Neural cell (in vitro differentiated cells): ENCODE measurements around the gene FHOD3. TPM values are rescaled to one million over a fixed set of nuclear protein-coding genes. Genes with fewer than 3 reads are reported as not detected.

Experiments used
- H2AFZ ChIP-seq: fragments of 200-600, 300-800 bp; sonication (generic), shearing (Covaris generic); 2 replicates; pipeline ENCODE4 v1.6.0; 2014; ENCODE audit warnings: low read depth, mild to moderate bottlenecking, antibody characterized with exemption, low read length, moderate library complexity
- H3F3A ChIP-seq: fragments of 200-600 bp; shearing (Covaris generic); 2 replicates; pipeline ENCODE4 v1.6.1; 2016; ENCODE audit warnings: mild to moderate bottlenecking, moderate library complexity, mixed read lengths, antibody characterized with exemption, low read length; ENCODE audit not compliant: insufficient read depth, poor library complexity, severe bottlenecking
- H3K27ac ChIP-seq: fragments of 200-600, 300-800 bp; sonication (generic), shearing (Covaris generic); 2 replicates; pipeline ENCODE4 v1.5.1; 2014; ENCODE audit warnings: mild to moderate bottlenecking, low read length, moderate library complexity
- H3K27me3 ChIP-seq: fragments of 300-800, 200-600 bp; sonication (generic), shearing (Covaris generic); 2 replicates; pipeline ENCODE4 v1.6.0; 2014; ENCODE audit warnings: mild to moderate bottlenecking, low read depth, low read length, moderate library complexity; ENCODE audit not compliant: insufficient read depth
- H3K36me3 ChIP-seq: fragments of 300-800, 200-600 bp; sonication (generic), shearing (Covaris generic); 2 replicates; pipeline ENCODE4 v1.5.1; 2014; ENCODE audit warnings: mild to moderate bottlenecking, antibody characterized with exemption, low read length, moderate library complexity; ENCODE audit not compliant: insufficient read depth
- H3K4me2 ChIP-seq: fragments of 300-800, 200-600 bp; sonication (generic), shearing (Covaris generic); 2 replicates; pipeline ENCODE4 v1.6.0; 2014; ENCODE audit warnings: mild to moderate bottlenecking, low read length
- H3K4me3 ChIP-seq: fragments of 300-800, 200-600 bp; sonication (generic), shearing (Covaris generic); 2 replicates; pipeline ENCODE4 v1.5.1; 2014; ENCODE audit warnings: mild to moderate bottlenecking, low read length, moderate library complexity
- H3K79me2 ChIP-seq: fragments of 200-600 bp; shearing (Covaris generic); replicated peaks from 2 replicates; pipeline ENCODE4 v1.6.0; 2014; ENCODE audit warnings: mild to moderate bottlenecking, low read length, moderate library complexity; ENCODE audit not compliant: insufficient read depth
- H3K9ac ChIP-seq: fragments of 300-800, 200-600 bp; sonication (generic), shearing (Covaris generic); 2 replicates; pipeline ENCODE4 v1.6.1; 2016; ENCODE audit warnings: mild to moderate bottlenecking, low read length, mixed read lengths
- H3K9me2 ChIP-seq: fragments of 200-600 bp; shearing (Covaris generic); 2 replicates; pipeline ENCODE4 v1.6.1; 2016; ENCODE audit warnings: mild to moderate bottlenecking, low read length, mixed read lengths; ENCODE audit not compliant: insufficient read depth
- H3K9me3 ChIP-seq: fragments of 200-600, 300-800 bp; sonication (generic), shearing (Covaris generic); 2 replicates; pipeline ENCODE4 v1.6.1; 2016; ENCODE audit warnings: mild to moderate bottlenecking, mixed run types, low read length, moderate library complexity, mixed read lengths
- H4K20me1 ChIP-seq: fragments of 200-600 bp; shearing (Covaris generic); 2 replicates; pipeline ENCODE4 v1.6.1; 2016; ENCODE audit warnings: mild to moderate bottlenecking, mixed run types; ENCODE audit not compliant: insufficient read depth
- CTCF ChIP-seq: fragments of 450-650 bp; IDR thresholded peaks from 2 replicates; pipeline ENCODE4 v1.5.1; 2014; ENCODE audit warnings: antibody characterized with exemption, mild to moderate bottlenecking, moderate library complexity; ENCODE audit not compliant: poor library complexity, severe bottlenecking
- EP300 ChIP-seq: fragments of 450-650 bp; conservative IDR thresholded peaks from 2 replicates; pipeline ENCODE4 v1.6.1; 2014; ENCODE audit warnings: antibody characterized with exemption, mild to moderate bottlenecking, moderate library complexity; ENCODE audit not compliant: poor library complexity, severe bottlenecking
- EZH2 ChIP-seq: fragments of 200-600, 300-800 bp; shearing (Covaris generic), sonication (generic); IDR thresholded peaks from 2 replicates; pipeline ENCODE4 v1.6.1; 2014; ENCODE audit warnings: antibody characterized with exemption, low read length, borderline replicate concordance, mild to moderate bottlenecking; ENCODE audit not compliant: insufficient read depth, poor library complexity, severe bottlenecking
- MXI1 ChIP-seq: fragments of 450-650 bp; conservative IDR thresholded peaks from 2 replicates; pipeline ENCODE4 v1.6.1; 2014; ENCODE audit warnings: antibody characterized with exemption, mild to moderate bottlenecking; ENCODE audit not compliant: poor library complexity, severe bottlenecking
- POLR2AphosphoS5 ChIP-seq: IDR thresholded peaks from 2 replicates; pipeline ENCODE4 v1.6.1; 2012
- RAD21 ChIP-seq: fragments of 450-650 bp; conservative IDR thresholded peaks from 2 replicates; pipeline ENCODE4 v1.6.1; 2014; ENCODE audit warnings: antibody characterized with exemption, mild to moderate bottlenecking, moderate library complexity
- REST ChIP-seq: IDR thresholded peaks from 2 replicates; pipeline ENCODE4 v1.6.1; 2012; ENCODE audit warnings: borderline replicate concordance
- SMC3 ChIP-seq: fragments of 450-650 bp; conservative IDR thresholded peaks from 2 replicates; pipeline ENCODE4 v1.6.1; 2014; ENCODE audit warnings: antibody characterized with exemption, mild to moderate bottlenecking, moderate library complexity; ENCODE audit not compliant: poor library complexity
- TAF1 ChIP-seq: IDR thresholded peaks from 2 replicates; pipeline ENCODE4 v1.6.1; 2012; ENCODE audit warnings: low read depth
- polyA plus RNA-seq: library from polyadenylated mRNA; depleted of rRNA; stranded (reverse); fragments of >200 nt; gene quantifications from 2 replicates; pipeline ENCODE4 v1.2.3, GENCODE V29; 2014

Gene FHOD3
- polyA plus RNA-seq, 1 donor from 2014 or later, result 19.4 TPM

GRCh38 chr18:36398419-36398818 lies 100.9 kb downstream of the FHOD3 start:
- TF ChIP-seq EP300 (no peak), SMC3 (no peak), REST (no peak), EZH2 (no peak), RAD21 (no peak), CTCF (no peak), MXI1 (no peak), POLR2AphosphoS5 (no peak), TAF1 (no peak)
- H3K4me2 ChIP-seq, result no peak overlapping the region
- H3F3A ChIP-seq, result no peaks in the 10 kb centered on the region
- H3K4me3 ChIP-seq, result no peak overlapping the region
- H3K36me3 ChIP-seq, result no peaks in the 10 kb centered on the region
- no peaks in the 10 kb centered on the region for H3K9me2 ChIP-seq
- no peak overlapping the region for H3K9ac ChIP-seq
- no peaks in the 10 kb centered on the region for H3K9me3 ChIP-seq
- no peaks in the 10 kb centered on the region for H4K20me1 ChIP-seq
- no peak overlapping the region for H2AFZ ChIP-seq
- H3K79me2 ChIP-seq, result peaks cover 4% of the 10 kb centered on the region
- H3K27me3 ChIP-seq, result no peaks in the 10 kb centered on the region
- no peak overlapping the region for H3K27ac ChIP-seq

GRCh38 chr18:36399055-36399454 lies 101.5 kb downstream of the FHOD3 start:
- Histone ChIP-seq H3K4me3 (no peak overlapping the region), H3K9ac (no peak overlapping the region), H3F3A (no peaks in the 10 kb centered on the region), H3K9me2 (no peaks in the 10 kb centered on the region), H3K36me3 (no peaks in the 10 kb centered on the region), H3K79me2 (peaks cover 4% of the 10 kb centered on the region), H3K4me2 (no peak overlapping the region), H2AFZ (no peak overlapping the region), H3K9me3 (no peaks in the 10 kb centered on the region), H4K20me1 (no peaks in the 10 kb centered on the region), H3K27me3 (no peaks in the 10 kb centered on the region), H3K27ac (no peak overlapping the region)
- TF ChIP-seq POLR2AphosphoS5, result no peak
- TF ChIP-seq TAF1, result no peak
- no peak for TF ChIP-seq EZH2
- no peak for TF ChIP-seq SMC3
- TF ChIP-seq REST, result no peak
- no peak for TF ChIP-seq RAD21
- TF ChIP-seq MXI1, result no peak
- no peak for TF ChIP-seq CTCF
- TF ChIP-seq EP300, result no peak
